HG03139 (cell line): ENCODE data around the gene SREBF1.

Experiments
- ATAC-seq: cut with Tn5 transposase; IDR thresholded peaks from one replicate; pipeline ENCODE4 v1.9.1; 2021; ENCODE audit not compliant: unreplicated experiment

SREBF1 gene

DNA sequence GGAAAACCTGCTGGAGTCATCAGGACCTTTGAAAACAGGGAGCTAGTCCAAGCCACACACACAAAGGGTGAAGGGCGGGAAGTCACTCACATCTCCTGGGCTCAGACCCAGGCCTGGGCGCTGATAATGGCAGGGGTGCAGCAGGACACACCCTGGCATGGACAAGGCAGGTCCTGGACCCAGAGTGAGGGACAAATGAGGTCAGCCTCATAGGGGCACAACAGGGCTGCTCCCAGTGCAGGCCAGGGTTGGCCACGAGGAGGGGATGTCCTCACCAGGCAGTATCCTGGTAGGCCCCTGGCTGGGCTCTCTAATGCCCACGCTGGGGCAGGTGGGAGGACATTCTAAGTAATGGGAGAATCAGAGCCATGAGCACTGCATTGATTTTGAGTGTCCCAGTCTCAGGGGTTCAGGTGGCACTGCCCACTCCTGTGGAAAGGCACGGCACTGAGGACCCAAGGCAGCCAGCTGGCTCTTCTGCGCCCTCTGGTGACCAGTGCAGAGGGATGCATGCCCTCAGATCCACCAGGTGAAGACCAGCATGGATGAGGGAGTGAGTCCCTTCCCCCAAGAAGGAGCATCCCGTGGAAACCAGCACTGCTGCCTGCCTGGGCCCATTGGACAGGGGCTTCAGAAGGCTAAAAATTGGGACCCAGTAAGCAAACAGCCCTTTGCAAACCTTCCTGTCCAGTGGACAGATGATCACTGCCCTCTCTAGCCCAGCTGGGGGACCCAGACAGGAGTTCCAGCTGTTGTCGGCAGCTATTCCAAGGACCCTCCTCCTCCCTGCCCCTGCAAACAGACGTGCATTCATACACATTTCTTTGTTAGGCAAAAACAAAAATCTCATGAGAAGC lies 23.4 kb upstream of the SREBF1 start:
- peak; percentile 60 for ATAC-seq

DNA sequence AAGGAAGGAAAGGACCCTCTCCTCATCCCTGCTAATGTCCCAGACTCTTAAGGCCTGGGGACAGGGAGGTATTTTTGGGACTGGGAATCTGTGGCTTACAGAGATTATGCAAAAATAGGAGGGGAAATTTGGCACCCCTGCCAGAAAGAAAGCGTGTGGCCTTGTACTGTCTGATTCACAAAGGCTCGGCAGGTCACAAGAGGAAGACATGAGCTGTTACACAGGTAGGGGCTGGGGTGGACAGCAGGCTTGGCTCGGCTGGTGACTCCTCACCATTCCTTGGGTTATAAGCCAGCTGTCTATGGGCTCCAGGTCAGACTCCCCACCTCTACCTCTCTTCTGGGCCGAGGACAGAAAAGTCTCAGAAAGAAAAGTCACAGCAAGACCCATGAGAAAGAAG lies 20.7 kb upstream of the SREBF1 start:
- ATAC-seq = no peak

DNA sequence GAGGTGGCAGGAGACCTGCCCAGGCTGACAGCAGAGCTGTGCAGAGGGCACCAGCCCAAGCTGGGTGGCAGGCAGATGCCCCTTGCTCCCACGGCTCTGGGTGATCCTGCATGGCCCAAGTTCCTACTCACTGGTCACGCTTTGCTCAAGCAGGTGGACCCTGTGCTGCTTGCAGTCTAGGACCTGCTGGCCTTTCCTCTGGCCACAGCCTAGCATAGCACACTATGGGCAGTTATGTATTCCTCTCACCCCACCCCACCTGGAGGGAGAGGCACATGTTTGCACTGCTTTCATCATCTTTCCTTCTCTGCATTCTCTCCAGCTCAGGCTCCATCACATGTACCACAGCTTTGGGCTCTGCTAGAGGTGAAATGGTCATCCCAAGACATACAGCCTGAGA lies 19.6 kb upstream of the SREBF1 start:
- no peak for ATAC-seq

DNA sequence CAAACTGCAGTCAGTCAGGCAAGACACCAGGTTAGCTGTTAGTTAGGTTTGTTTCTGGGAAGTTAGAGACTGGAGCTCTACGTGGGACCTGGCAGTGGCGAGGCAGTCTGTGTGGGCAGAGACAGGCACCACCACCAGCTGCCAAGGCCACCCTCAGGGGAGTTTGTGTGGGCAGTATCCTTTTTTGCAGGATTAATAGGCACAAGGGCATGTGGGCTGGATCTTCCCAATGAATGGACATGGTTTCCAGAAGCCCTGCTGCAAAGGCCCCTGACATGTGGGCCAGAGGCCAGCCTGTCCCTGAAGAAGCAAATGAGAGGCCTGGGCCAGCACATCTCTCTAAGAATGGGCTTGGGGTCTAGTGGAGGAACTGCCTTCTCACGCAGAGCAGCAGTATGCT lies 19.2 kb upstream of the SREBF1 start:
- ATAC-seq = no peak

DNA sequence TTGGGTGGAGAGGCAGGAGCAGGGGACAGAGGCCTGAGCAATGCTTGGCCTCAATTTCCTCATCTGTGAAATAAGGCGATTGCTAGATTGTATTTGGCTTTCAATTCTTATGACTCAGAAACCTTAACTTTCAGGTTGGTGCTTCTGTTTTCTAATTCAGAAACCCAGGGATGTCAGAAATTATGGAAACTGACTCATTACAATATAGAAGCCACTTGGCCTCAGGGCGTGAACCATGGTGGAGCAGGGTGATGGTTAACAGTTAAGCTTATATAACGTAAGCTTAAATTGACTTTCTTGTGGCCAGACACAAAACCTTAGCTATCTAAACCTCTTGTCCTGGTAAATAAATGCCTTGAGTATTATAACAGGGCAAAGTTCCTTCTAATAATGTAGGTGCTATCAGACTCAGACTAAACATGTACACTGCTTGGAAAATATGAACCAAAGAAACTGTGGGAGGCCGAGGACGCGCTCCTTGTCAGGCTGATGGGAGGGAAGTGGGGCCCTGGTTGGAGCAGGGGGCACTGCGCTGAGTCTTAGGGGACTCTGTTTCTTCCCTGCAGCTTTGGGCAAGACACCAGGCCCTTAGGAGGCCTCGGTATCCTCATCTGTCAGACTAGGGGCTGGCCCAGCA lies 17.1 kb upstream of the SREBF1 start:
- no peak for ATAC-seq

DNA sequence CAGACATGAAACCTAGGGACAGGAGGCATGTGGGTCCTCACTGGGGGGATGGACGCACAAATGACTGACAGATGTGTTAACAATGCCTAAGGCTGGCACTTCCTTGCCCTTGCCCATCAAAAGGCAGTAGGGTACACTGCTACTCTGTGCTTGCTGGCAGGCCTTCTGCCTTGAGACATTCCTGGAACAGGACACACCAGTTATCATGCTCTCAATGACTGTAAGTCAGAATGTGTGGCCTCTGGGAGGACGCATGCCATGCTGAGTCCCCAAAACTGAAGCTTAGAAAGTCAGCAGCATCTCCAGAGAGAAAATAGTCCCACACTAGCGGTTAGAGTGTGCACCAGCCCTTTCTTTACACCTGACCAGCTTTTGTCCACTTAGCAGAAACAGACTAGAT lies 16.1 kb upstream of the SREBF1 start:
- no peak for ATAC-seq

DNA sequence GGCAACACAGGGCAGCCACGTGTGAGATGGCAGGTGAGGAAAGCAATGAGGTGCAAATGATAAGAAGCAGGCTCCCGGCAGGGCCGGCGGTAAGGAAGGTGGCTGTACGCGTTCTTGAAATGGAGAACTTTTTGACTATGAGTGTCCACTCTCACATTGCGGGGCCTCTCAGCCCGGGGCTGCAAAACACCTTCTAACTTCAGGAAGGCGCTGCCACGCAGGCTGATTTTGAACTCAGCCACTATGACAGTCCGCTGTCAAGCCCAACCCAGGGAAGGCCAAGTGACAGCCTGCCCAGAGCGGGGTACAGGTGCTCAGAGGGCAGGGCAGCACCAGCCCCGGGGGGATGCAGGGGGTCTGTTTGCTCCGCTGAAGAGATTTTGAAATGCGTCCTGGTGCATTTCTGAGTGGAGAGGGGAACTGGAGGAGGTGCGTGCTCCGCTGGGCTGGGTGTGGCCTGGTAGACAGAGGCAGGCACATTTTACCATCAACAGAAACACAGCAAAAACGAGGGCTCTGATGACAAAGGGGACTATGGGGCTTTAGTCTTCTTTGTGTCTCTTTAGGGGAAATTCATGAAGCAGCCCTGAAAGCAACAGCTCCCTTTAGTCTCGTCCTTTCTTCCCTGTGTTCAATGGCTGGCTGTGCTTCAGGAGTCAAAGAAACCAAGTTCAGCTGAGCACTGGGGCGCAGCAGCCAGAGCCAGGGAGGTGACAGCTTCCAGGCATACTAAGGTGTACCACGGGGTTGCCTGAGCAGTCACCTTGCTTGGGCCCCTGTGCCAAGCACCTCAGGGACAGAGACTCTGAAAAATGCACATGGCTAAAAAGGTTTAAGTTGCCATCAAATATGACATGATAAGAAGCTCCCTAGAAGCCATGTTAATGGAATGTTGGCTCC lies 14.6 kb upstream of the SREBF1 start:
- no peak for ATAC-seq

DNA sequence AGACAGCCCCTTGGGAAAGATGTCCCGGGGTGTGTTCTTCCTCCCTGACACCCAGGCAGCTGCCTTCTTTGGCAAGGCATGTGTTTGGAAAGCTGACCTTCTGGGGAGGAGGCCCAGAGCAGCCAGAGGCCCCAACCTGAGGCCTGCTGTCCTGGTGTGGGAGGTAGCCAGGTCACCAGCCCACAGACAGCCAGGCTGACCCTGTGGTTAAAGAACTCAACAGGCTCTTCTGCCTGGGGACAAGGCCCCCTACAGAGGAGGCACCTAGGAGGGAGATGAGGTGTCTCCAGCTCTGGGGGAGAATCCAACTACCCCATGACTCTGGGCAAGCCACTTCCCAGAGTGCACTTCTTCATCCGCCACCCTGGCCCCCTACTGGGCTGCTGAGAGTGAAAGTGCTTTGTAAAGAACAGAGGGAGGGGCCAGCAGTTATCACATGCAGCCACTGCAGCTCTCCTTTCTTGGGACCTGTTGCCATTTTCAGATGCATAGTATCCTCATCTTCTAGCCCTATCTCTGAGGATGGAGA lies 13.1 kb upstream of the SREBF1 start:
- ATAC-seq = no peak

DNA sequence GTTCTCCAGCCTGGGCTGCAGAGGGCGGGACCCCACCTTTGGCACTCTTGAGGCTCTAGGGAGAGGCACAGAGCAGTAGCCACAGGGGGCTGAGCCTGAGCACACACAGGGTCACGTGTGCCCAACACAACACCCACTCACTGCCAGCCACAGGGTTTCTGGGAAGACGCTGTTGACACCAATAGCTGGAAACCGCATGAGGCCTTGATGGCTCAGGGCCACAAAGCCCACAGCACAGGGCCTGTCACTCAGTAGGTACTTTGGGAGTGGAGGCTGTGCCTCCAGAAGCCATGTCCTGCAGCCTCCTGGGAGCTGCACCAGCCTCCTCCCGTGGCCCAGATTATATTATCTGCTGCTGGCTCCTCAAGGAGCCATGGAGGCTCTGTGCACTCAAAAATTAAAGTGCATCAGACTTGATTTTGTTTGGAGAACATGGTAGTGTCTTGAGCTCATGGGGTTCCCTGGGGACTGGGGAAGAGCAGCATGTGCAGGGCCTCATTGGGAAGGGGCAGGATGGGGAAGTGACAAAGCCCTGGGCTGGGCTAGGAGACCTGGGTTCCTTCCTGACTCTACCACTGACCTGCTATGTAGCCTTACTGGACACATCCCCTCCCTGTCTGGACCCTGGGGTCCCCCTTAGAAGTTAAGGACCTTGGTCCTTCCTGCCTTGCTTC lies 12.5 kb upstream of the SREBF1 start:
- ATAC-seq = no peak

DNA sequence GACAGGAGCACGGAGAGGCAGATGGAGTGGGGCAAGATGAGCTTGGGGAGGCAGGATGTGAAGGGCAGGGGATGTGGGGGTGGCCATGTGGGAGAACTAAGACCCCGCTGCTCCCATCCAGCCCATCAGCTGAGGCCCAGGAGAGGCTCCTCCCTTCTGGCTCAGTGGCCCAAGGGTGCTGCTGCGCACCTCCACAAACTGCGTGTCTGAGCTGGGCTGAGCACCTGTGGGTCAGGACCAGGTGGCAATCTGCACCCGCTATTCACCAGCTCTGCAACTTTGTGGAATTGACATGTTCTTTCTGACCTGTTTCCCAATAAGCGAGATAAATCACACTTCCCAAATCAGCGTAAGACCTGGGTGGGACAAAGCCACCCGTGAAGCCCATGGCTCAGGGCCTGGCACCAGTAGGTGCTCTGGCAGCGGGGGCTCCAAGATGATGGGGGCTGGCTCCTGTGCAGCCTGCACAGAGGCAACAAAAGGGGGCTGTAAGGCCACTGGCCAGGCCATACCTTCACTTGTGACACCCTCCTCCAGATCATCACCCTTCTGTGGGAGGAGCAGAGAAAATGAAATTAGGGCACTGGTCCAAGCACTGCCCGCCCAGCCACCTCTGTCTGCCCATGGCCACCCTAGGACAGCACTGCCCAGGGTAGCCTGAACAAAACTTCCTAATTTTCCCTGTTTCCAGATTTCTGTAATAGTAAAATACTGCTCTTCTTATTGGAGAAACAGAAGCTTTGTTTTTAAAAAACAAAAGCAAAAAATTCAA lies 11.7 kb upstream of the SREBF1 start:
- no peak for ATAC-seq

DNA sequence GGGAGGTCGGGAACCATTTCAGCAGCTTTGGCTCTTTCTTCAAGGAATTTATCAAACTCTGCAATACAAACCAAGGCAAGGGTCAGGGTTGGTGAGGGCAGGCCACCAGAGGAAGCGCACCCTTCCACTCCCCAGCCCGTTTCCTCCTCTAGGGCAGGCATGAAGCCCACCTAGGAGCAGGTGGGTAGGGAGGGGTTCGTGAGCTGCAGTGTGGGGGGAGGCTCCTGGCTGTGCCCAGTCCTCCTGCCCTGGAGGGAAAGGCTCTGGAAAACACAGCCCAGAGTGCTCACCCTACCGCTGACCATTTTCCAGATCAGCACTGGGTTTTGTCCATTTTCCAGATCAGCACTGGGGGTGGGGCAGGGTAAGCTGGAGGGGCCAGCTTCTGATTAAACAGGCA lies 10.9 kb upstream of the SREBF1 start:
- ATAC-seq = no peak

DNA sequence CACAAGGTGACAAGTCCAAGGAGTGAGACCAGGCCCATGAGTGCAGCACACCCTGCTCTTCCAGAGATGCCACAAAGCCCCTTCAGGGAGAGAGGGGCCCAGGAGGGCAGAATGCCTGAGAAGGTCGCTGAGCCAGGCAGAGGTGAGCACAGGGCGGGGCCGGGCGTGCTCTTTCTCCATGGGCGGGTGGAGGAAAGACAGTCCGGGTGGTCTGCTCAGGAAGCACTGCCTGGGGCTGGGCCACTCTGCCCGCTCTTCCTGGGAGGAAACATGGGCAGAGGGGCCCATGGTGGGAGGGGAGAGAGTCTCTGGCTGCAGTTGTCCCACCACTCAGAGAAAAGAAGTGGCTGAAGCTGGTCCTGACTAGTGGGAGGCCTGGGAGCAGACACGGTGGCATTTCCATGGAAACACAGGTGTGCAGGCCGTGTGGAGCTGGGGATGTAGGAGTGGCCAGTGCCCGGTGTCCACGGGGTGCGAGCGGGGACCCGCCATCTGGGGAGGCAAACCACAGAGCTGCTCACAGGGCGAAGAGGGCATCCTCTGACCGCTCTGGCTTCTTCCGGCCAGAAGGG lies 10.4 kb upstream of the SREBF1 start:
- ATAC-seq = no peak

DNA sequence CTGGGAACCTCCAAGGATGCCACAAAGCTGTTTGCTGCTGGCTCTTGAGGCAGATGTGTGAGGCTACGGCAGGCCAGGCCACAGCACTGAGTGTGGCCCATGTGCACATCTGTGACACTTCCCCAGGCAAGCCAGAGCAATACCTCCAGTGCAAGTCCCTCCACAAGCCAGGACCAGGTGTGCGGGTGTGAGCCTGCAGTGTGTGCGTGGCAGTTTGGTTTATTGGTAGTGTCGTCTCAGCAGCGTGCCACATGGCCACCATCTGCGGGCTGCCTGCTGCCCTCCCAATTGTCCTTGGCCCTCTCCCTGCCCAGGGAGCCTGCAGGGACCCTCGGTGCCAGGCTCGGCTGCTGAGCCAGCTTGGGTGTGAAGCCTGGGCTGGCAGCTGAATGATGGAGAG lies 9.9 kb upstream of the SREBF1 start:
- ATAC-seq = no peak

DNA sequence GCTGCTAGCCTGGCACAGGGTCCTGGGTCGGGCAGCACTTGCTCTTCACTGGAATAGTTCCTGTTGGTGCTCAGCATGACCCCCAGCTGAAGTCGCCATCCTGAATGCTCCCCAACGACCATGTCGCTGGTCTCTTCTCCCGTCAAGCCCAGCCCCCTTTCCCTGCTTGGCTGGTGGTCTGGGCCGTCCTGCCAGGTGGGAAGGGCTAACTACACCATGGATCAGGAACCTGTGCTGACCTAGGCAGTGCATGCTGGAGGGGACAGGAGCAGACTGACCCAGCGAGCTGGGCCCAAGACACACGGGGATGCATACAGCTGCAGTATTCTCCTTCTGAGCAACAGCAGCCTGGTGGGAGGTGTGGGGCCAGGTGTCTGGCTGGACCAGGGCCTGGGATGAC lies 9.2 kb upstream of the SREBF1 start:
- ATAC-seq = no peak

DNA sequence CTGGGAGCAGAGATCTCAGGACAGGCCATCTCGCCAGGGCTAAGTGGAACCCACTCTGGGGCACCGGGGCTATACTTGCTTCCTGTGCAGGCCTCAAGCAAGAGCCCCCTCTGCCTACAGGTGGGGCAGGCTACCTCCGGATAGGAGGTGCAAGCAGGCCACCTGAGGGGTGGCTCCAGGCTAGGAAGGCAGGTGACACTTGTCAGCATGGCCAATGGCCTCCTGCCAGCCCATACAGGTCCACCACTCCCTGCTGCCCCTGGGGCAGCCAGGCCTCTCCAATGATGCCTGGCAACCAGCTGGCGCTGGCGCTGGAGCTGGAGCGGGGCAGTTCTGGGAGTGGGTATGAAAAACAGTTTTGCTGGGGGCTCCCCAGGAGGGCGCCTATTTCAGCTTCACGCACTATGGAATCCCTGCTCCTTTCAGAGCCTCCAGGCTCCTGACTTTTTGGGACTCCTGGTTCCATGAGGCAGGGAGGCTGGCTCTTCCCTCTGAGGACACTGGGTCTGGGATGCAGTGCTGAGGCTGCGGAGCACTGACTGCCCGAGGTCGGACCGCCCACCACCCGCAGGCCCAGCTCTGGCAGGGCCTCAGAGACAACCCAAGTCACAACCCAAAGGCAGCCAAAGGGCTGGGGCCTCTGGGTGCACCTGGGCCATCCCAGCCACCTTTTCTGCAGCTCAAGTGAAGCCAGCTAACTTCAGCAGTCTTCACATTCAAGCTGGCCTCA lies 8.4 kb upstream of the SREBF1 start:
- ATAC-seq = no peak

DNA sequence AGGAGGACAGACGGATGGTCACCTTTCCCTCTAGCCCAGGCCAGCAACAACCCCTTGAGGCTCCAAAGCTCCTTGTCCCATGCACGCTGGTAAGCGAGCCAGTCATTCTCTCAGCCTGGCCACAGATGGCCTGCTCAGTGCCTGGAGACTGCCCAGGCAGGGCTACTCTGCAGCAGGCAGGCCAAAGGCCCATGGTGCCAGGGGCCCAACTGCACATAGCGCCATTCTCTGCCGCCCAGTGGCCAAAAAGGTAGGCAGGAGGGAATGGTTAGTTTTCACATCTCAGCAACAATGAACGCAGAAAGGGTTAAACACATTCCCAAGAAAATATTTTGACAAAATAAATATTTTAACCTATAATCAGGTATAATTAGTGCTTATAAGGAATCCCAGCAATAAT lies 7.7 kb upstream of the SREBF1 start:
- no peak for ATAC-seq

DNA sequence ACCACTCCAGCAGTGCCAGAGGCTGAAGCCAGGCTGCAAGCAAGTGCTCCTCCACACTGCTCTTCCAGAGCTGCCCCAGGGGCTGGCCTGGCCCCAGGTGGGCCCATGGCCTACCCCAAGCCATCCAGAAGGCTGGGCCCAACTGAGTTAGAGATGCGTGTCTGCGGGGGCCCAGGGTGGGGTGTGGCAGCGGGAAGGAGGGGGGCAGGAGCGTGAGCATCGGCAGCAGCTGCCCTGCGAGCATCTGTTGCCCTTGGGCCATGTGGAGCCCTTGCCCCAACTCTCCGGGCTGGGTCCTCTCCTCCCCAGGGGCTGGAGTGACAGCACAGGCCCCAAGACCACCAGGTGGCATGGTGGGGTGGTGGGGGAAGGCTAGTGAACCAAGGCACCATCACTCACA lies 7.3 kb upstream of the SREBF1 start:
- ATAC-seq = no peak

DNA sequence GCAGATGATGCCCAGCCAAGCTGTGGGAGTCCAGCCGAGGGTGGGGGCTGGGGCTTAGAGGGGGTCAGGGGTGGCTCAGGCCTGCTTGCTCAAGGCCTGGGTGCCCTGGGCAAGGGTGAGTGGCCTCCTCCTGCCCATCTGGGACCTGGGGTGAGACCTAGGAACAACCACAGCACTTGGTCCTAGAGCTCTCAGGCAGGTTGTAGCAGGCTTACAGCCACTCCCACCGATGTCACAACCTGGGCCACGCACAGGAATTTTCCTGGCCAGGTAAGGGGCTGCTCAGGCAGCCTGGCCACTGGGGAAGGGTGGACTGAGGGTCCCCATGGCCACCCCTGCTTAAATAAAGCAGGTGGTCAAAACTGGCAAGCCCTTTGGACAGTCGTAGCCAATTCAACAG lies 6.3 kb upstream of the SREBF1 start:
- ATAC-seq = no peak
